HG03520 (cell line): Measurements from ENCODE around the gene STAB1.

Experiments used
- ATAC-seq: cut with Tn5 transposase; IDR thresholded peaks from one replicate; pipeline ENCODE4 v1.9.1; 2021; ENCODE audit warnings: mild to moderate bottlenecking, moderate library complexity; ENCODE audit not compliant: unreplicated experiment

STAB1 gene

DNA sequence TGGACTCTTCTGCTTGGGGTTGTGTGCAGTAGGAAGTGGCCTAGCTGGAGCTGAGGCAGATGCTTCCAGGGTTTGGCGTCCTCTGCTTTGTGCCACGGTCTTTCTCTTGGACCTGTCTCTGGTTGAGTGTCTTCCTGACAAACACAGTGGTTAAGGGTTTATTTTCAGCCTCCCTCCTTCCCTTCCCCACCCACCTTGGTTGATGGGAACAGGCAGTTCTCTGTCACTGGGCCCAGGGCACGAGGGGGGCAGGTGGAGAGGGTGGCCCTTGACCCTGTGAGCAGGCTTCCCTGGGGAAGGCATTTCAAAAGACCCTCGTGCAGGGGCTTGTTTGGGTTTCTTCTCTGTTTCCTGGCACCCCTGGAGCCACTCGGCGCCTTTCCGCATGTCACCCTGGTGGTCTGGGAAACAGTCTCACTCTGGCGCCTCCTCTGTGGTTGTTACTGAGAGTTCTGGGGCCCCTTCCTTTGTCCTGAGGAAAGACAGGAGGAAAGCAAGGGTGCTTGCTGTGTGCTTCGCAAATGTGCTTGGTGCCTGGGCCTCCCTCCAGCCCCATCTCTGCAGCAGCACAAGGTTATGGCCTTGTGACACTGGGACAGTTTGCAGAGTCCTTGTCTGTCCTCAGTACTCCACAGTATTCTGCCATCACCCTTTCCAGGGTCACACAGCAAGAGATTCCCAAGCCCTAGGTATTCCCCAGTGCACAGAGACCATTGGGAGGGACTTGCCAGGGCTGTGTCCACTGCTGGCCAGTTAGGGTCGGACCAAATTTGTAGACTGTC, 10.3 kb upstream of the STAB1 start:
- ATAC-seq = no peak

DNA sequence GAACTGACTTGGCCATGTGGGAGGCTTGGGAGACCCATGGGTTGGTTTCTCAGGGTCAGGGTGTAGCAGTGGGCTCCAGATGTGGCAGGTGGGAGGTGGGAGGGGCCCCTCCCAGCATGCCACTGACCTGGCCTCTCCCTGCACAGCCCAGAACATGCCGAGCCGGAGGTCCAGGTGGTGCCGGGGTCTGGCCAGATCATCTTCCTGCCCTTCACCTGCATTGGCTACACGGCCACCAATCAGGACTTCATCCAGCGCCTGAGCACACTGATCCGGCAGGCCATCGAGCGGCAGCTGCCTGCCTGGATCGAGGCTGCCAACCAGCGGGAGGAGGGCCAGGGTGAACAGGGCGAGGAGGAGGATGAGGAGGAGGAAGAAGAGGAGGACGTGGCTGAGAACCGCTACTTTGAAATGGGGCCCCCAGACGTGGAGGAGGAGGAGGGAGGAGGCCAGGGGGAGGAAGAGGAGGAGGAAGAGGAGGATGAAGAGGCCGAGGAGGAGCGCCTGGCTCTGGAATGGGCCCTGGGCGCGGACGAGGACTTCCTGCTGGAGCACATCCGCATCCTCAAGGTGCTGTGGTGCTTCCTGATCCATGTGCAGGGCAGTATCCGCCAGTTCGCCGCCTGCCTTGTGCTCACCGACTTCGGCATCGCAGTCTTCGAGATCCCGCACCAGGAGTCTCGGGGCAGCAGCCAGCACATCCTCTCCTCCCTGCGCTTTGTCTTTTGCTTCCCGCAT, 7.9 kb upstream of the STAB1 start:
- no peak for ATAC-seq

DNA sequence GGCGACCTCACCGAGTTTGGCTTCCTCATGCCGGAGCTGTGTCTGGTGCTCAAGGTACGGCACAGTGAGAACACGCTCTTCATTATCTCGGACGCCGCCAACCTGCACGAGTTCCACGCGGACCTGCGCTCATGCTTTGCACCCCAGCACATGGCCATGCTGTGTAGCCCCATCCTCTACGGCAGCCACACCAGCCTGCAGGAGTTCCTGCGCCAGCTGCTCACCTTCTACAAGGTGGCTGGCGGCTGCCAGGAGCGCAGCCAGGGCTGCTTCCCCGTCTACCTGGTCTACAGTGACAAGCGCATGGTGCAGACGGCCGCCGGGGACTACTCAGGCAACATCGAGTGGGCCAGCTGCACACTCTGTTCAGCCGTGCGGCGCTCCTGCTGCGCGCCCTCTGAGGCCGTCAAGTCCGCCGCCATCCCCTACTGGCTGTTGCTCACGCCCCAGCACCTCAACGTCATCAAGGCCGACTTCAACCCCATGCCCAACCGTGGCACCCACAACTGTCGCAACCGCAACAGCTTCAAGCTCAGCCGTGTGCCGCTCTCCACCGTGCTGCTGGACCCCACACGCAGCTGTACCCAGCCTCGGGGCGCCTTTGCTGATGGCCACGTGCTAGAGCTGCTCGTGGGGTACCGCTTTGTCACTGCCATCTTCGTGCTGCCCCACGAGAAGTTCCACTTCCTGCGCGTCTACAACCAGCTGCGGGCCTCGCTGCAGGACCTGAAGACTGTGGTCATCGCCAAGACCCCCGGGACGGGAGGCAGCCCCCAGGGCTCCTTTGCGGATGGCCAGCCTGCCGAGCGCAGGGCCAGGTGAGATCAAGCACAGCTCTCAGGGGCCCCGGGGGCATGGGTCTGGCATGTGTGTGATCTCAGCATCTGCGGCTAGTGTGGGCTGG, 7.1 kb upstream of the STAB1 start:
- ATAC-seq = no peak

DNA sequence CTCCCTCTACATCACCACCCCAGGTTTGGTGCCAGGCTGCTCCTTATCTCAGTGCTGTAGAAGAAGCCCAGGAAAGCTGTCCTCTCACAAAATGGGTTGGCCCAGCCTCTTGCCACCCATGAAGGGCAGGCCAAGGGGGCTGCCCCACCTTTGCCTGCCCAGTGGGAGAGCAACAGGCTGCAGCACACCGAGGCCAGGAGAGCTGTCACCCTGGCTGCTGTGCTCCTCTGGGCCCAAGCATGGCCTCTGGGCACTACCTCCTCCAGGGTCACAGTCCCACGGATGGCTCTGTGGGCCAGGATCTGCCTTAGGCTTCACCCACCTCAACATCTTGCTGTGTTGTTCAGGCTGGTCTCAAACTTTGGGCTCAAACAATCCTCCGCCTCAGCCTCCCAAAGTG, 6.4 kb upstream of the STAB1 start:
- ATAC-seq = no peak

DNA sequence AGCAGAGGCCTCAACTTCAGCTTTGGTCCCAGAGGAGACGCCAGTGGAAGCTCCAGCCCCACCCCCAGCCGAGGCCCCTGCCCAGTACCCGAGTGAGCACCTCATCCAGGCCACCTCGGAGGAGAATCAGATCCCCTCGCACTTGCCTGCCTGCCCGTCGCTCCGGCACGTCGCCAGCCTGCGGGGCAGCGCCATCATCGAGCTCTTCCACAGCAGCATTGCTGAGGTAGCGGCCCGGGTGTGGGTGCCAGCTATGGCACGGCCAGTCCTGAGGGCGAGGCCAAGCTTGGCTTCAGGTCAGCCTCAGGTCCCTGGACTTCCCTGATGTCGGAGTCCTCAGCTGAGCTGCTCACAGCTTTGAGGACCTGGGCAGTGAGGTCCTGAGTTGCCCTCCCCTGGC, 5.7 kb upstream of the STAB1 start:
- ATAC-seq = no peak

DNA sequence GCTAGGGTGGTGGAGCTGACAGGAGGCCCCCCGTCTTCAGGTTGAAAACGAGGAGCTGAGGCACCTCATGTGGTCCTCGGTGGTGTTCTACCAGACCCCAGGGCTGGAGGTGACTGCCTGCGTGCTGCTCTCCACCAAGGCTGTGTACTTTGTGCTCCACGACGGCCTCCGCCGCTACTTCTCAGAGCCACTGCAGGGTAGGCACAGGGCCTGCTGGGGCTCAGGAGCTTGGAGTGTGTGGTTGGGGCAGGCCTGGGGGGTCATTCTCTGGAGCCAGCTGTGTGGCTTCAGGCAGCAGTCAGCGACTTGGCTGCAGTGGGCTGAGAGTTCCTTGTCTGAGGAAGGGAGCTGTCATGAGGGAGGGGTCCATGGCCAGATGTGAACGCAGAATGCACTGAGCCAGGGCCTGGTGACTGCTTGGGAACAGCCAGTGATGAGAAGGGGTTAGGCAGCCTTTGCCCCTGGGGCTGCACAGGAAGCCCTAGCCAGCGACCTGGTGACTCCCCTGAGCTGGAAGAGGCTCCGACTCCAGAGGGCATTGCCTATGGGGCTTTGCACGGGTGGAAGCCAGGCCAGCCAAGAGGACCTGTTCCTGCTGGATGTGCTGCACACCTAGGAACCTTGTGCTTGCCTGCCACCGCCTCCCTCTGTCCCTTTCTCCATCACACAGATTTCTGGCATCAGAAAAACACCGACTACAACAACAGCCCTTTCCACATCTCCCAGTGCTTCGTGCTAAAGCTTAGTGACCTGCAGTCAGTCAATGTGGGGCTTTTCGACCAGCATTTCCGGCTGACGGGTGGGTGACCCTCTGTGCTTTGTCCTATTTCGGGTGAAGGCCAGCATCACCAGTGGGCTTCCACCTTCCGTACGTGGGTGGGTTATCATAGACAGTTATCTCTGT, 4.9 kb upstream of the STAB1 start:
- no peak for ATAC-seq

DNA sequence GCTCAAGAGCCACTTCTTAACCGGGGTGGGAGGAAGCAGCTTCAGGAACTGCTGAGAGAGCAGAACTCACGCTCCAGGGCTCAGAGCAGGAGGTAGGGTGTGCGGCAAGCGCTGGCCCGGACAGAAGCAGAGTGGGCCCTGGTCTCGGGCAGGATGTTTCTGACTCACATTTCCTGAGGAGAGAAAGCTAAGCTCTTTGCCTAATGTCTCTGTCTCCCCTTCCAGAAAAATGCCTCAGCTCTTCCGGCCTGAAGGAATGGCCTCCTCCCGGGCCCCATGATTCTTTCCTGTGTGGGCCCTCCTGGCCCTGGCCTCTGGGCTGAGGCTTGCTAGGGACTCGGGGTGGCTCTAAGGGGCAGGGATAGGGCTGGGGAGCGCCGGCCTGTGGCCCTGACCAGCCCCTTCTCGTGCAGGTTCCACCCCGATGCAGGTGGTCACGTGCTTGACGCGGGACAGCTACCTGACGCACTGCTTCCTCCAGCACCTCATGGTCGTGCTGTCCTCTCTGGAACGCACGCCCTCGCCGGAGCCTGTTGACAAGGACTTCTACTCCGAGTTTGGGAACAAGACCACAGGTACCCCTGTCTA, 4.1 kb upstream of the STAB1 start:
- ATAC-seq = no peak

DNA sequence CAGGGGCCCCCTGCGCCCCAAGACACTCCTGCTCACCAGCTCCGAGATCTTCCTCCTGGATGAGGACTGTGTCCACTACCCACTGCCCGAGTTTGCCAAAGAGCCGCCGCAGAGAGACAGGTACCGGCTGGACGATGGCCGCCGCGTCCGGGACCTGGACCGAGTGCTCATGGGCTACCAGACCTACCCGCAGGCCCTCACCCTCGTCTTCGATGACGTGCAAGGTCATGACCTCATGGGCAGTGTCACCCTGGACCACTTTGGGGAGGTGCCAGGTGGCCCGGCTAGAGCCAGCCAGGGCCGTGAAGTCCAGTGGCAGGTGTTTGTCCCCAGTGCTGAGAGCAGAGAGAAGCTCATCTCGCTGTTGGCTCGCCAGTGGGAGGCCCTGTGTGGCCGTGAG, 3.1 kb upstream of the STAB1 start:
- no peak for ATAC-seq

DNA sequence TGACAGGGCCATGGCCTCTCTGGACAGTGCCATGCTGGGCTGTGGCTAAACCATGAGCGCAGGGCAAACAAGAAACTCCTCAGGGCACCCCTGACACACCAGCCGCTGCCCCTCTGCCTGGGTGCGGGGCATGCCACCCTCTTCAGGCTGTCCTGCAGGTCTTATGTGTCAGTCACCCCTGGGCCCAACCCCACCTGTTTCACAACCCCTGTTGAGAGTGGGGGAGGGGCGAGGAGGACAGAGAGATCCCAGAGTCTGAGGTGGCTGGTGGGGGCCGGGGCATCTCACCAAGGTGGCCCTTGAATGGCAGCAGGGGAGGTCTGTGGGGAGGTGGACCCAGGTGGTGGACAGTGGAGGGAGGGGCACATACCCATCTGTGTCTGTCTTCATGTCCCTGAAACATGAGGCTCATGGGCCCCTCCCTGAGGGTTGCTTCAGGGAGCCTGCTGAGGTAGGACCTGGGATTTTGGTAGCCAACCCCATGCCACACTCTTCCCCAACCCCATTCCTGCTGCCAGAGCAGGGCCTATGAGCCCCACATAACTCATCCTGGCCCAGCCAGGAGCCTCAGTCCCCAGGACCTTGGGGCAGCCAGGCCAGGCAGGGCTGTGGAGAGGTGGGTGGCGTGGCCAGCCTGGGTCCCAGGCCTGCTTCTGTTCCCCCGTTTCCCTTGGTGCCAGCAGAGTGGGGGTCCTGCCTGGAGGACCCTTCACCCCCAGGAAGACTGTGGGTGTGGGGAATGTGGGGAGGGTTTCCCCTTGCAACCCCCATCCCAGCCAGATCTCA, 1.7 kb upstream of the STAB1 start:
- no peak for ATAC-seq

DNA sequence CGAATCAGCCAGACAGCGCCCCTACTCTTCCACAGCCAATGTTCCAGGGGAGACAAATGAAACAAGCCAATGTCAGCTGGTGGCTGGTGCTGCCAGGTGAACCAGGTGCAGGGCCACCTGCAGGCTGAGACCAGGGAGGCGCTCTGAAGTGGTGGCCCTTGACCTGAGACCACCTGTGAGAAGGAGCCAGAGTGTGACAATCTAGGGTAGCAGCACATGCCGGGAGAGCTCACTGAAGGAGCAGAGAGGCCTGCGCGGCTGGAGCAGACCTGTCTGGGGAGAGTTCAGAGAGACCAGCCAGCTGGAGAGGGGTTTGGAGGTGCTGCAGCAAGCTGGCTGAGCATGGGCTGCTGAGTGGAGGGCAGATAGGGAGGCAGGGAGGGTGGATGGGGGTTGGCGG, 693 bp upstream of the STAB1 start:
- ATAC-seq = no peak

DNA sequence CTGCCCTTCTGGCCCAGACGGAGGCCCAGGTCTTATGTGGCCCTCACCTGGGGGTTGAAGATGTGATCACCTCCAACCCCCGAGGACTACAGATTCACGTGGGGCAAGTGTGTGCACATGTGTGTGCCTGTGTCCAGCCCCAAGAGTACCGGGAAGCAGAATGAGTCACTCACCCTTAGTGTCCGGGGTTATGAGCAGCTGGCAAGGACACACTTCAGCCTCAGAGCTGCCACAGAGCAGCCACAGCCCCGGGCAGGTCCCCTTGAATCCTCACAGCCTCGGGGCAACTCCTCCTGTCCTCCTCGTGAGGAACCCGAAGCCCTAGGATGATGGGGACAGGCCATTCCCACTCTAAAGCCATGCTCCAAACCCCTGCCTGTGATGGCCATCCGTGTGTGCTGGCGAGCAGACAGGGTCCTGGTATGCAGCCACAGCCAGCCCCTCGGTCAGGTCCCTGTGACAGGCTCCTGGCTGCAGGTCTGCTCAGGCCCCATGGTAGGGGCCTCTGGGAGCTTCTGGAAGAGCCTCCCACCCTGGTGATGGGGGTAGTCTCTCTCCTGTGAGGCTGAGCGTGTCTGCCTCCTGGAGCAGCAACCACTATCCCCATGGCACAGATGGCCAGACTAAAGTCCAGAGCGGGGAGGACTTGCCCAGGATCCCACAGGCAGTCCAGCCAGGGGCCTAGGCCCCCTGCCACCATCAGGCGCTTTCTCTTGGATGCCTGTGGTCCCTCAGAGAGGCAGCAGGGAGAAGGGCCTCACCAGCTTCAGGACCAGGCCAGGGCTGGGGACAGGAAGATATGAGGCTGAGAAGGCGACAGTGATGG, 852 bp downstream of the STAB1 start:
- no peak for ATAC-seq

DNA sequence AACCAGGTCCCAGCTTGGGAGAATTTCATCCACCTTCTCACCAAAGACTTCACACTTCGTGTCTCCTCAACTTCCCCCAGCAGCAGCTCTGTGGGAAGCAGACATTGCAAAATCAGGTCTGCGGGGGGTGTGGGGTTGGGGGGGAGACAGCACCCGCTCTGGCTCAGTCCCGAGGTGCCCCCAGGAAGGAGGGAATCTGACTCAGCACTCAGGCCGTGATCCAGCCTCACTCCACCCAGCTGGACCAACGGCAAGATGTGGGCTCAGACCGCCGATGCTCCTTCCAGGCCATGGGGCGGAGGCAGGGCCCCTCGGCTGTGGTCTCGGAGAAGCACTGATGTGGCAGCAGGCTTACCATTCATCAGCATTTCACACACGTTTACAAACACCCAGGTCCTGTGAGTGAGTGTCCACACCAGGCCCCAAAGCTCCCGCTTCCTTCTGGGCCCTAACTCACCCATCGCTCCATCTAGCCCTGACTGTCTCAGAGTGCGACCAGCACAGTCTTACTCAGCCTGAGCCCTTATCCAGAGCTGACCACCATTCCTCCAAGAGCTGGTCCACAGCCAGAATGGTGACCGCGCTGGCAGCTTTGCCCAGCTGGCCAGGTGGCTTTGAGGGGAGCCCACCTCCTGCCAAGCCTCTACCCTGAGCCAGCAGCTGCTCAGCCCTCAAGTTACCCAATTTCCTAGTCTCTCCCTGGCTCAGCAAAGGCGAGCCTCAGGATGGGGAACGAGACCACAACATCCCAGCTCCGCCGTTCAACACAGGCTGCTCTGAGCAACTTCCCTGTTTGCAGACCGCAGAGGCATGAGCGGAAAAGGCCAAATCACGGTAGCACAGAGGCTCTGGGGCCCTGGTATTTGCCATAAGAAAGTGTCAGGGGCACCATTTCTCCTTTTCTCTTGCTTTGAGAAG, 3.3 kb downstream of the STAB1 start:
- ATAC-seq = no peak

DNA sequence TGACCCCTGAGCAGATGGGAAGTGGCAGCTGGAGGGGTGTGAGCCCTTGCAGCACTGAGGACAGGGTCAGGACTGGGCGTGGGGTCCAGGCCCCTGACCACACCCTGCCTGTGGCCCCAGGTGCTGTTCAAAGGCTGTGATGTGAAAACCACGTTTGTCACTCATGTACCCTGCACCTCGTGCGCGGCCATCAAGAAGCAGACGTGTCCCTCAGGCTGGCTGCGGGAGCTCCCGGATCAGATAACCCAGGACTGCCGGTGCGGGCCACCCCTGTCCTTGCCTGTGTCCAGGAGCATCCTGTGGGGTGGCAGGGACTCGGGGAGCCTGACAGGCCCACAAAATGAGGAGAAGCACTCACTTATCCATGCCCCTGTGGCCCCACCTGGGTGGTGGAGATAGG, 5.9 kb downstream of the STAB1 start:
- ATAC-seq = no peak

DNA sequence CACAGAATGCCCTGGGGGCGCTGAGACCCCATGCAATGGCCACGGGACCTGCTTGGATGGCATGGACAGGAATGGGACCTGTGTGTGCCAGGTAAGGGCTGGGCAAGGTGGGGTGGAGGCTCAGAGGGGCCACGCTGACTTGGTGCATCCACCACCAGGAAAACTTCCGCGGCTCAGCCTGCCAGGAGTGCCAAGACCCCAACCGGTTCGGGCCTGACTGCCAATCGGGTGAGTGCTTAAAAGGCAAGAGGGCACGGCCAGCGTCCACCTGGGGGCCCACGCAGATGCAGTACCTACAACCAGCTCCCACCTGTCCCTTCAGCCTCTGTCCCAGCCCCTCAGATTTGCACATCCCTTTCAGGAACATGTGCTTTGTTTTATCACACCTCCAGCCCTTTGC, 6.9 kb downstream of the STAB1 start:
- ATAC-seq = no peak

DNA sequence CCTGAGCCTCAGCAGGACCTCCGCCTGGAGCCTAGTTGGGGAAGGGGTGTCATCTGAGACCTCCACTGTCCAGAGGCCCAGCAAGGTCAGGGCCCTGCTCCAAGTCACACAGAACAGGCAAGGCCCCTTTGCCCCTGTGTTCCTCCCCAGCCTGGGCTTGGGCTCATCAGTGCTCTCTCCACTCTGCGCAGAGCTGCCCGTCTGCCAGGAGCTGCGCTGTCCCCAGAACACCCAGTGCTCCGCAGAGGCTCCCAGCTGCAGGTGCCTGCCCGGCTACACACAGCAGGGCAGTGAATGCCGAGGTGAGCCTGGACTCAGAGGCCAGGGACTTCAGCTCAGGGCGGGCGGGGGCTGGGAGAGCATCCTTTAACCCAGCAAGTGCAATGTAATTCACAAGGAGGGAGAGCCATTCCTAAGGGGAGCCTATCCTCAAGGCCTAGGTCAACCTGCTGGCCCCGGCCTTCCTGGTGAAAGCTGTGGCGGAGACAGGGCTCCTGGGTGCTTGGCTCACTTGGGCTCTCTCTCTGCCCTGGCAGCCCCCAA, 7.7 kb downstream of the STAB1 start:
- no peak for ATAC-seq

DNA sequence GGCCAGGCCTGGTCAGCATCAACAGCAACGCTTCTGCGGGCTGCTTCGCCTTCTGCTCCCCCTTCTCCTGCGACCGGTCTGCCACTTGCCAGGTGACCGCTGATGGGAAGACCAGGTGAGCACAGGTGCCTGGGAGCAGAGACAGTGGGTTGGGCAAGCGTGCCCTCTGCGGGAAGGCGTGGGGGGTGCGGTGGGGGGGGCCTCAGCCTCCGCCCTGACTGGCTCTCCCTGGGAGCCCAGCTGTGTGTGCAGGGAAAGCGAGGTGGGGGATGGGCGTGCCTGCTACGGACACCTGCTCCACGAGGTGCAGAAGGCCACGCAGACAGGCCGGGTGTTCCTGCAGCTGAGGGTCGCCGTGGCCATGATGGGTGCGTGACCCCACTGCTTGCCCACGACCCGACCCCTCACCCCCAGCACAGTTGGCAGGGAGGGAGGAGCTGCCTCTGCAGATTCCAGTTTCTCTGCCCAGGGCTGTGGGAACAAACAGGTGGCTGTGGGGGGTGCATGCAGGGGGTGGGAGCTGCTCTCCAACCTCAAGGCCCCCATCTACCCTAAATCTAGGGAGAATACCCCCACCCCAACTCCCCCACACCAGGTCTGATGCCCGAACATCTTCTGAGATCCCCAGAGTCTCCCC, 8.8 kb downstream of the STAB1 start:
- no peak for ATAC-seq

DNA sequence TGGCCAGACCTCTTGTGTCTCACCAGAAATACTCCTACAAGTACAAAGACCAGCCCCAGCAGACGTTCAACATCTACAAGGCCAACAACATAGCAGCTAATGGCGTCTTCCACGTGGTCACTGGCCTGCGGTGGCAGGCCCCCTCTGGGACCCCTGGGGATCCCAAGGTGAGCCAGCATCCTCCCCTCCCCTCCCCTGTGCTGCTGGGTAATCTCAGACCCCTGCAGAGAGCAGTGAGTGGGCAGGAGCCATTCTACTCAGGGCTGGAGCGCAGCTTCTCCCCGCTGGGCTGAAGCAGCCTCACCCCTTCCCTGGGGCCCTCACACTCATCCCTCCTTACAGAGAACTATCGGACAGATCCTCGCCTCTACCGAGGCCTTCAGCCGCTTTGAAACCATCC, 9.8 kb downstream of the STAB1 start:
- ATAC-seq = no peak
